Measurements from ENCODE around the gene HOXA3. TPM values are rescaled to one million over a fixed set of nuclear protein-coding genes. Genes with fewer than 3 reads are reported as not detected.

The HOXA3 gene
- total RNA-seq, 1 donor from 2014 or later, result not detected

DNA sequence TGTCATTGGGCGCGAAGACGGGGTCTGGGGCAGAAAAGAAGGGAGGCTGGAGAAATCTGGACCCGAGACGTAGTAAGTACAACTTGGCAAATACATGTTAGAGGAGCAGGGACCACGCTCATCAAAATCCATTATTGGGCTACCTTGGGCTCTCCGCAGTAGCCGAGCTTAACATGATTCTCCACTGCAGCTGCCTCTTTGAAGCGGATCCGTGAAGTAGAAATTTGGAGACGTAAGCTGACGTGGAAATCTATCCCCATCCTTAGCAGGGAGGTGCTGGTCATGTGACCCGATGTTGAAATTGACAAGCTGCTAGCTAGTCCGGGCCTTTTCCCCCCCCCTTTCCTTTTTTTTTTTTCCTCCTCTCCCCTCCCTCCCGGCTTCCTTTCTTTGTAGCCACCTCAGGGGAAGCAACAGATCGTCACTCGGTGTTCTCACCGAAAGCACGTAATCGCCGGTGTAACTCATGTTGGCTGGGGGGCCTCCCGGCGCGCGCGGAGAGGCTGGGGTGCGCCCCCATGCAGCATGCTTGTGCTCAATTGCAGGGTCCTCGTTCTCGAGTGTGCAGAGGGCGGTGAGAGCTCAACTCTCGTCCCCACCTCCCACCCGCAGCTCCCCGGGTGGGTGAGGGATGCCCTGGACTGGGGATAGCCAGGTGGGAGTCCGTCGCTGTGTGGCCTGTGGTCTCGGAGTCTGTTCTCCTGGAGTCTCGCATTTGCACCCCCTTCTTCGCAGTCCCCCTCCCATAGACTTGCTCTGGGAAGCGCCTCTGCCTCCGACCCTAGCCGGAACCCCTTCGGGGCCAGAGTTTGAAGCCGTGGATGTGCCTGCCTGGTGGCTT, 32.9 kb upstream of the HOXA3 start, which contains the start of gene HOXA11:
Gene HOXA11 (minus strand): TSS at position 220 of the 841 bp plus-strand sequence. CDS start 88 bp downstream, at position 132.
- peaks cover 3% of the 10 kb centered on the region for H3K4me1 Mint-ChIP-seq (ENCODE audit: low read depth, unreplicated experiment)
- peak; percentile 12 for DNase-seq
- H3K27me3 Mint-ChIP-seq (ENCODE audit: unreplicated experiment), result peaks cover 59% of the 10 kb centered on the region
- TF ChIP-seq, protein P1, sequence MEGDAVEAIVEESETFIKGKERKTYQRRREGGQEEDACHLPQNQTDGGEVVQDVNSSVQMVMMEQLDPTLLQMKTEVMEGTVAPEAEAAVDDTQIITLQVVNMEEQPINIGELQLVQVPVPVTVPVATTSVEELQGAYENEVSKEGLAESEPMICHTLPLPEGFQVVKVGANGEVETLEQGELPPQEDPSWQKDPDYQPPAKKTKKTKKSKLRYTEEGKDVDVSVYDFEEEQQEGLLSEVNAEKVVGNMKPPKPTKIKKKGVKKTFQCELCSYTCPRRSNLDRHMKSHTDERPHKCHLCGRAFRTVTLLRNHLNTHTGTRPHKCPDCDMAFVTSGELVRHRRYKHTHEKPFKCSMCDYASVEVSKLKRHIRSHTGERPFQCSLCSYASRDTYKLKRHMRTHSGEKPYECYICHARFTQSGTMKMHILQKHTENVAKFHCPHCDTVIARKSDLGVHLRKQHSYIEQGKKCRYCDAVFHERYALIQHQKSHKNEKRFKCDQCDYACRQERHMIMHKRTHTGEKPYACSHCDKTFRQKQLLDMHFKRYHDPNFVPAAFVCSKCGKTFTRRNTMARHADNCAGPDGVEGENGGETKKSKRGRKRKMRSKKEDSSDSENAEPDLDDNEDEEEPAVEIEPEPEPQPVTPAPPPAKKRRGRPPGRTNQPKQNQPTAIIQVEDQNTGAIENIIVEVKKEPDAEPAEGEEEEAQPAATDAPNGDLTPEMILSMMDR (IDR thresholded peaks at IDR 0.05; ENCODE audit: partially characterized antibody, unreplicated experiment), result no peak
- H3K9me3 Mint-ChIP-seq (ENCODE audit: unreplicated experiment), result peaks cover 20% of the 10 kb centered on the region
- peaks cover 3% of the 10 kb centered on the region for H3K36me3 Mint-ChIP-seq (ENCODE audit: unreplicated experiment)
- H3K4me3 Mint-ChIP-seq (ENCODE audit: unreplicated experiment), result peak within 1 kb of the TSS; percentile 55
- no peak within 1 kb of the TSS for H3K27ac Mint-ChIP-seq (ENCODE audit: unreplicated experiment)

GRCh38 chr7:27184337-27185012, 32.1 kb upstream of the HOXA3 start:
- TF ChIP-seq, protein P1 (IDR thresholded peaks at IDR 0.05; ENCODE audit: partially characterized antibody, unreplicated experiment), result no peak
- Mint-ChIP-seq H3K27me3 (ENCODE audit: unreplicated experiment) (peaks cover 56% of the 10 kb centered on the region), H3K36me3 (ENCODE audit: unreplicated experiment) (no peaks in the 10 kb centered on the region), H3K27ac (ENCODE audit: unreplicated experiment) (no peak overlapping the region), H3K4me3 (ENCODE audit: unreplicated experiment) (peak overlapping the region; percentile 55), H3K4me1 (ENCODE audit: low read depth, unreplicated experiment) (peaks cover 3% of the 10 kb centered on the region), H3K9me3 (ENCODE audit: unreplicated experiment) (peaks cover 22% of the 10 kb centered on the region)
- DNase-seq, result peak; percentile 38

- peaks cover 3% of the 10 kb centered on the region for H3K4me1 Mint-ChIP-seq (ENCODE audit: low read depth, unreplicated experiment)
- H3K4me3 Mint-ChIP-seq (ENCODE audit: unreplicated experiment), result peak overlapping the region; percentile 49
- H3K27ac Mint-ChIP-seq (ENCODE audit: unreplicated experiment), result no peak overlapping the region
- no peaks in the 10 kb centered on the region for H3K36me3 Mint-ChIP-seq (ENCODE audit: unreplicated experiment)
- peaks cover 24% of the 10 kb centered on the region for H3K9me3 Mint-ChIP-seq (ENCODE audit: unreplicated experiment)
- H3K27me3 Mint-ChIP-seq (ENCODE audit: unreplicated experiment), result peaks cover 63% of the 10 kb centered on the region
- DNase-seq, result peak; percentile 8
- TF ChIP-seq, protein P1 (IDR thresholded peaks at IDR 0.05; ENCODE audit: partially characterized antibody, unreplicated experiment), result no peak
These were observed 31.4 kb upstream of the HOXA3 start for GRCh38 chr7:27183682-27184336.

GRCh38 chr7:27182861-27183681, 30.7 kb upstream of the HOXA3 start:
- no peaks in the 10 kb centered on the region for H3K36me3 Mint-ChIP-seq (ENCODE audit: unreplicated experiment)
- TF ChIP-seq, protein P1 (IDR thresholded peaks at IDR 0.05; ENCODE audit: partially characterized antibody, unreplicated experiment), result no peak
- peaks cover 56% of the 10 kb centered on the region for H3K27me3 Mint-ChIP-seq (ENCODE audit: unreplicated experiment)
- H3K4me3 Mint-ChIP-seq (ENCODE audit: unreplicated experiment), result no peak overlapping the region
- peak; percentile 39 for DNase-seq
- no peak overlapping the region for H3K27ac Mint-ChIP-seq (ENCODE audit: unreplicated experiment)
- peaks cover 21% of the 10 kb centered on the region for H3K9me3 Mint-ChIP-seq (ENCODE audit: unreplicated experiment)
- H3K4me1 Mint-ChIP-seq (ENCODE audit: low read depth, unreplicated experiment), result no peaks in the 10 kb centered on the region
